Cardiac muscle cell (in vitro differentiated cells and primary cell): ENCODE data around the gene RPS19BP1. TPM values are rescaled to one million over a fixed set of nuclear protein-coding genes. Genes with fewer than 3 reads are reported as not detected.
"Not testable (repeated sequence)": the region's sequence is repeated elsewhere in the genome, so short reads cannot be mapped to it uniquely, and the experiment has no call there.

Experiments used
- DNase-seq, 2 donors: peaks; one replicate each; pipeline versions ENCODE4 v3.0.0 to v3.0.0-alpha.2; 2010 to 2017; ENCODE audit warnings: low read depth in 1 of 2, low spot score in 1 of 2
- H3K27ac ChIP-seq: fragments of 200-600 bp; sonication (generic); 2 replicates; pipeline ENCODE4 v1.5.1; 2016
- H3K27me3 ChIP-seq: fragments of 200-600 bp; sonication (generic); 2 replicates; pipeline ENCODE4 v1.6.0; 2016; ENCODE audit warnings: control low read depth
- H3K36me3 ChIP-seq: fragments of 200-600 bp; sonication (generic); 2 replicates; pipeline ENCODE4 v1.5.1; 2016; ENCODE audit warnings: control low read depth
- H3K4me1 ChIP-seq: fragments of 200-600 bp; sonication (generic); 2 replicates; pipeline ENCODE4 v1.8.1; 2017; ENCODE audit warnings: low read depth, mild to moderate bottlenecking, mixed run types
- H3K4me3 ChIP-seq: fragments of 200-600 bp; sonication (generic); 2 replicates; pipeline ENCODE4 v1.5.1; 2016; ENCODE audit warnings: mild to moderate bottlenecking
- H3K9me3 ChIP-seq: fragments of 200-600 bp; sonication (generic); 2 replicates; pipeline ENCODE4 v1.5.1; 2017; ENCODE audit warnings: low read depth, mild to moderate bottlenecking, control low read depth
- CTCF ChIP-seq: IDR thresholded peaks from 2 replicates; pipeline ENCODE4 v1.5.1; 2012; ENCODE audit warnings: low read depth, mild to moderate bottlenecking, low read length
- polyA plus RNA-seq: library from polyadenylated mRNA; unstranded; fragments of >200 nt; fragmentation: Nextera tagmentation; extraction: Ambion mirVana; gene quantifications from 2 replicates; pipeline ENCODE4 v1.2.1, GENCODE V29; 2016
- total RNA-seq: library from RNA; depleted of rRNA; stranded (reverse); fragments of >200 nt; gene quantifications from 2 replicates; pipeline ENCODE4 v1.2.3, GENCODE V29; 2016

The RPS19BP1 gene
- total and polyA plus RNA-seq, 2 experiments from 2014 or later: 144 to 150 TPM

GRCh38 chr22:39524089-39524752, 8.3 kb downstream of the RPS19BP1 start:
- peaks cover 28% of the 10 kb centered on the region for H3K36me3 ChIP-seq
- no peak for DNase-seq
- peak overlapping the region; percentile 63 for H3K27ac ChIP-seq
- TF ChIP-seq CTCF: no peak
- H3K27me3 ChIP-seq: no peaks in the 10 kb centered on the region
- H3K9me3 ChIP-seq: no peaks in the 10 kb centered on the region
- no peak overlapping the region for H3K4me3 ChIP-seq
- H3K4me1 ChIP-seq: peaks cover 19% of the 10 kb centered on the region

- no peak for TF ChIP-seq CTCF
- no peaks in the 10 kb centered on the region for H3K9me3 ChIP-seq
- H3K36me3 ChIP-seq: peaks cover 28% of the 10 kb centered on the region
- peak; percentile 51 to 72 for DNase-seq
- H3K4me3 ChIP-seq: peak overlapping the region; percentile 80
- peaks cover 26% of the 10 kb centered on the region for H3K4me1 ChIP-seq
- H3K27me3 ChIP-seq: no peaks in the 10 kb centered on the region
- peak overlapping the region; percentile 99 for H3K27ac ChIP-seq
These were observed 9.8 kb downstream of the RPS19BP1 start for GRCh38 chr22:39522567-39523300.

- Histone ChIP-seq H3K27ac (peak overlapping the region; percentile 99), H3K4me1 (peaks cover 26% of the 10 kb centered on the region), H3K4me3 (peak overlapping the region; percentile 80), H3K36me3 (peaks cover 28% of the 10 kb centered on the region)
- H3K9me3 ChIP-seq, DNase-seq, H3K27me3 ChIP-seq: not testable (repeated sequence)
These were observed 10.5 kb downstream of the RPS19BP1 start for GRCh38 chr22:39522091-39522490.

- Histone ChIP-seq H3K4me1 (peaks cover 26% of the 10 kb centered on the region), H3K27ac (peak overlapping the region; percentile 99), H3K36me3 (peaks cover 28% of the 10 kb centered on the region), H3K4me3 (peak overlapping the region; percentile 80)
- peak in 1 of 2 donors; percentile 85 for DNase-seq
- not testable (repeated sequence) for H3K27me3 ChIP-seq, H3K9me3 ChIP-seq
These were observed 11.3 kb downstream of the RPS19BP1 start for GRCh38 chr22:39521106-39521885.

- H3K9me3 ChIP-seq: no peaks in the 10 kb centered on the region
- H3K36me3 ChIP-seq: peaks cover 32% of the 10 kb centered on the region
- H3K27ac ChIP-seq: peak within 1 kb of the TSS; percentile 99
- H3K27me3 ChIP-seq: no peaks in the 10 kb centered on the region
- peaks cover 26% of the 10 kb centered on the region for H3K4me1 ChIP-seq
- TF ChIP-seq CTCF: no peak
- DNase-seq: peak; percentile 86 to 90
- H3K4me3 ChIP-seq: peak within 1 kb of the TSS; percentile 80
These were observed 12.1 kb downstream of the RPS19BP1 start, which contains the start of gene ATF4 for GRCh38 chr22:39520226-39521105. TSS of gene ATF4 (plus strand) at chr22:39520562. CDS start at chr22:39521446, 884 bp downstream.
